SHP77 (cell line): ENCODE results near the gene HLA-DQA2.
"Not testable (repeated sequence)": the region's sequence is repeated elsewhere in the genome, so short reads cannot be mapped to it uniquely, and the experiment has no call there.

Experiments used
- DNase-seq, 2 experiments: peaks; one replicate each; lab custom pipeline; 2025; lab: John Stamatoyannopoulos, UW

The HLA-DQA2 gene

DNA sequence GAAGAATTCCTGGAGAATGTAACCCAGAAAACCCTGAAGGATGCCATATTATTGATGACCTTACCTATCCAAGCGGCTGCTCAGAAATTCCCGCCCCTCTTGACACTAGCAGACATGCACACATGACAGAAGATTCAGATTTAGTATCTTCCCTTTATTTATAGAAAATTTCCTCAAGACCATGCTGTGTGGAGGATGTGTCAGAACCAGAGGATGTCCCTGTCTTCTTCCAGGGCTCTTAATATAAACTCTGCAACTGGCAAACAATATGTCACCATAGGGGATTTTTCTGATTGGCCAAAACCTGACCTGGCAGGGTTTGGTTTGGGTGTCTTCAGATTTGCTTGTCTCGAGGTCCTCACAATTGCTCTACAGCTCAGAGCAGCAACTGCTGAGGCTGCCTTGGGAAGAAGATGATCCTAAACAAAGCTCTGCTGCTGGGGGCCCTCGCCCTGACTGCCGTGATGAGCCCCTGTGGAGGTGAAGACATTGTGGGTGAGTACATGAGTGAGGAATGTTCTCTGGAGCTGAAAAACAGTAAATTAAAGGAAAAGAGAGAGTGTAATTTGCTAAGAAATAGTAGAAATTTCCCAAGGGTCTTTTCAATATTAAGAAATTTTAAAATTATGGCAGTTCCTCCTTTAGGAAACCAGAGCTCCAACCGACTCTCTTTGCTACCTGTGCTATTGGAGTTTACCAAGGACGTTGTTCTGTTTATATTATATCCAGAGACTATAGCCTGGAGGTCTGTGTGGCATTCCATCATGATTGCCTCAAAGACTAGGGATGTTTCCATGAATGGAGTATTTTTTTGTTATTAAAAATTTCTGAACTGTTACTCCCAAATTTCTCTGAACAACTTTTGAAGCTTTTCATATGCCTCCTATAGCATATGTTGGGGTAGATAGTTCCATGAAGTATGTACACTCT, at the start of gene HLA-DQA2:
TSS of gene HLA-DQA2 (plus strand) at position 361 of the 930 bp plus-strand sequence. CDS start at position 414, 53 bp downstream.
- DNase-seq, result no peak

DNA sequence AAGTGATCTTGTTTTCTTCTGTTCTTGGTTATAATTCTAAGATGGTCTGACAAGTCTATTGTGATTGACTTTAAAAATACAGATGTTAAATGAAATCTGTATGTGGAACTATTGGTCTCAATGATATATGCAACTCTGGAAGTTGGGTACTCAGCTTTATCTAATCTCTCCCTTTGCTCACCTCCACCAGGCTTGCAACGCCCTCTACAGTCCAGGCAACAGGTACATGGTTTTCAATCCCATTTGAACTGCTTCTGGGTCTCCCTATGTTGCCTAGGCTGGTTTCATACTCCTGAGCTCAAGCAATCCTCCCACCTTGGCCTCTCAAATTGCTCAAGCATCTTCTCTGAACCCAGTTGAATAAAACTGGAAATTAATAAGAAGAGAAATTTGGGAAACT, 49.2 kb upstream of the HLA-DQA2 start:
- peak in 1 of 2 experiments; percentile 5 for DNase-seq

DNA sequence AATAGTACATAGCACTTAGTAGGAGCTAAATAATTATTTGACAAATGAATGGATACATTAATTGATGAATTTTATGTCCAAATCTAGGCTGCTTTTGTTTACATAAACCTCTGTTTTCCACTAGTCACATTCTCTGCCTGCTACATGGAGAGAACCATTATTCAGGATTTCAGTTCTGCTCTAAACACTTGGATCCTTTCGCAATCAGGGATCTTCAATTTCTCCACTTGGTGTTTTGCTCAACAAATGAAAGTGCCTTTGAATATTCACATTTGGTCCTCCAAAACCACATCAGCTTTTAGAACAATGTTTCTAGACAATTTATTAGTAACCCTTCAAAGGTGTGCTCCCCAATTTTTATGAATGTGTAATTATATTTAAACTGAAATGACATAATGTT, 44.2 kb upstream of the HLA-DQA2 start:
- no peak for DNase-seq

DNA sequence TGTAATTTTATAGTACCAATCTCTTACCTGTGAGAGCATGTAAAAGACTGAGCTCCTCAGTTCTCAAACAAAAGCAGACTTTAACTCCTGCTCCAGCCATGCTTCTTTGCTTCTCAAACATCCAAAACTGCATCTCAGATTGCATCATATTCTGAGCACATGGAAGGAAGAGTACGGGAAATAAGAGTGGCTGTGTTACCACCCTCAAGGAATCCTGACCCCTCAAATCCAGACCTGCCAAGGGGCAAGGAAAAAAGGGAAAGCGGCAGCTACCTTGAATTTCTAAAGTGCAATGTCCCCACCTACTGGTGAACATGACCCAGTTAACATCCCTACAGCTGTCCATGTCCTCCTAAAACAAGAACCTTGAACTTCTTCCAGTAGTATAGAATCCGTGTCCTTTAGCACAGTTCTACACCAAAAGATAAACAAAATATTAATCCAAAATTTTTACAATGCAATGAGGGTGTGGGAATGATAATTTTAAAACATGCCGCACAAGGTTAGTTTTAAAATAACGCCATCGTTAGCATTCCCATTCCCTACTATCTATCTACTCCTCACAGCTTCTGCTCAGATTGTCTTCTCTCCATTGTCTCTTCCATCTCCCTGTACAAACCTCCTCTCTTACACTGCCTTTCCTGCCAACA, 40.7 kb upstream of the HLA-DQA2 start:
- peak; percentile 22 to 64 for DNase-seq

DNA sequence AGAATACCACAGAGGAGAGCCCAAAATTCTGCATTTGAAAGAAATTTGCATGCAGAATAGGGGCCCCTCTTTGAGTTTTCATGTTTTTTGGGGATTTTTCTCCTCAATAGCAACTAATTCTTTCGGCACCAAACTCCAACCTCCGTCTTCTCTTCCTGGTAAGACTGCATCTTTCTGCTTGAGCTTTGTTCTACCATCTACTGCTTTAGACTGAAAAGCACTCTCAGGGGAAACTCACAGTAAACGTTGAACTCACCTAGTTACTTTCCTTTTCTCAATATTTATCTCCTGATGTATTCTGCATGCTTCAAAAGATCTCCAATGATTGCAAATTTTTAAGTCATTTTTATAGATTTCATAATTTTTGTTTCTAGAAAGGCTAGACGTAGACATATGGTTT, 37.8 kb upstream of the HLA-DQA2 start:
- DNase-seq, result no peak

DNA sequence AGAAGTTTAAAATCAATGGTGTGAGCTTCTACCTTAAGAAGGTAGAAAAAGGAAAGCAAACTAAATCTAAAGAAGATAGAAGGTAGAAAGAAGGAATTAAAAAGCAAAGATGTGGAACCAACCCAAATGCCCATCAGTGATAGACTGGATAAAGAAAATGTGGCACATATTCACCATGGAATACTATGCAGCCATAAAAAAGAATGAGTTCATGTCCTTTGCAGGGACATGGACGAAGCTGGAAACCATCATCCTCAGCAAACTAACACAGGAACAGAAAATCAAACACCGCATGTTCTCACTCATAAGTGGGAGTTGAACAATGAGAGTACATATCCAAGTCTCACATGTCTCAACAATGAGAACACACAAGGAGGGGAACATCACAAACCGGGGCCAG, 36.0 kb upstream of the HLA-DQA2 start:
- not testable (repeated sequence) for DNase-seq

DNA sequence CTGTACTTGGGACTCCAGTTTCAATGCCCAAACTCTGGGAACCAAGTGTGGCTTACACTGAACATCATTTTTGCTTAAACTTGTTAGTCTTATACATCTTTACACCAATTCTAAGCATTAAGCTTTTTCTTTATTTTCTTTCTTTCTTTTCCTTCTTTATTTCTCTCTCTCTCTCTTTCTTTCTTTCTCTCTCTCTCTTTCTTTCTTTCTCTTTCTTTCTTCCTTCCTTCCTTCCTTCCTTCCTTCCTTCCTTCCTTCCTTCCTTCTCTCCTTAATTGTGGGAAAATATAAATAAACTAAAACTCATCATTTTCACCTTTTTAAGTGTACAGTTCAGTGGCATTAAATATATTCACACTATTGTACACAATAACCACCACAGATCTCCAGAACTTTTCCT, 31.6 kb upstream of the HLA-DQA2 start:
- DNase-seq, result no peak

DNA sequence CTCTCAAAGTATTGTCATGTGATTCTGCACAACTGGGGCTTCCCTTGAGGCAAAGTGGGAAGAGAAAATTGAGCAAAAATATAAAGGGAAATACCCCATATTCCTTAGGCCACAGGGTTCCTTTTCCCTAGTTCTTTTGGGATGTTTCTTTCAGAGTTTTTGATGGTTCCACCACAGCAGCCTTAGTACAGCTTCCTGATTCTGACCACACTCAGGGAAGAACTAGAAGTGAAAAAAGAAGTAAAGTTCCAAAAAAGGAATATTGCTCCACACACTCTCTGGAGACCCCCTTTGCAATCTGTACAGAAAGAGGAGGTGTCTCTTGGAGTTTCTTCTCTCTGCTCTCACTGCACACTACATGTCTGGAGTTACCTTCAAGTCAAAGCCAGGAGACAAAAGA, 27.9 kb upstream of the HLA-DQA2 start:
- DNase-seq, result no peak

DNA sequence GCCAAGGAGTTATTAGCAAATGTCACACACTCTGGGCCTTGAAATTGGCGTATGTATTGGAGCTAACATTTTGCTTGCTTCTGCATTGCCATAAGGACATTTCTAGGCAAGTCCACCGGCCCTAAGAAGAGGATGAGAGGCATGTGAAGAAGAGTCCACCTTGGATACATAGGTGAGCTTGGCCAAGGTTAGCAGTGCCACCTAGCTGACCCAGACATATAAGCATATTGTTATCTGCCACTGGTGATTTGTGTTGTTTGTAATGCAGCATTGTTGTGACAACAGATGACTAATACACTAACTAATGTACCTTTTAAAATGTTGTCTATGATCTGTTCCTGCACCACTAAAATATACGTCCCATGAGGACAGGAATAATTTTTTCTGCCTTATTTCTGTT, 24.8 kb upstream of the HLA-DQA2 start:
- no peak for DNase-seq

DNA sequence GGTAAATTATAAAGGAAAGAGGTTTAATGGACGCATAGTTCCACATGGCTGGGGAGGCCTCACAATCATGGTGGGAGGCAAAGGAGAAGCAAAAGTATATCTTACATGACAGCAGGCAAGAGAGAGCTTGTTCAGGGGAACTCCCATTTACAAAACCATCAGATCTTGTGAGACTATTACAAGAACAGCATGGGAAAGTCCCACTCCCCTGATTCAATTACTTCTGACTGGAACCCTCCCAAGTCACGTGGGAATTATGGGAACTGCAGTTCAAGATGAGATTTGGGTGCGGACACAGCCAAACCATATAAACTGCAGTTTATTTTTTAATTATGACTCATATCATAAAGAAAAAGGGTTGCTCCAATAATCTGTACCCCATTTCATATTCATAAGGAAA, 22.3 kb upstream of the HLA-DQA2 start:
- DNase-seq, result no peak

DNA sequence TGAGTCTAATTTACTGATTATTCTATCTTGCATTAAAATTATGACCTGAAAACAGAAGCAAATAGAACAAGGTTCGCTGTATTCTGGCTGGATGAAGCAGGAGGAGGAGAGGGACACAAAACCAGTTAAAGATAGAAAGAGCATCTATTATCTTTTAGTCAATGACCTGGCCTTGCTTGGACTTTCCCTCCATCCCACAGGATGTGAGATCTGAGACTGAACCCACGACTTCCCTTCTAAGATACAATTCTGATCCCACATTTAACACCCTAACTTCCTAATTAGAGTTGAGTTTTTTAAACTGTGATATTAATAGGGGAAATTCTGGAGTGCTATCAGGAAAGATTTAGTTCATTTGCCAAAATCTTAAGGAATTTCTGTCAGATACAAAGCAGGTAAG, 3.1 kb upstream of the HLA-DQA2 start:
- DNase-seq, result no peak

DNA sequence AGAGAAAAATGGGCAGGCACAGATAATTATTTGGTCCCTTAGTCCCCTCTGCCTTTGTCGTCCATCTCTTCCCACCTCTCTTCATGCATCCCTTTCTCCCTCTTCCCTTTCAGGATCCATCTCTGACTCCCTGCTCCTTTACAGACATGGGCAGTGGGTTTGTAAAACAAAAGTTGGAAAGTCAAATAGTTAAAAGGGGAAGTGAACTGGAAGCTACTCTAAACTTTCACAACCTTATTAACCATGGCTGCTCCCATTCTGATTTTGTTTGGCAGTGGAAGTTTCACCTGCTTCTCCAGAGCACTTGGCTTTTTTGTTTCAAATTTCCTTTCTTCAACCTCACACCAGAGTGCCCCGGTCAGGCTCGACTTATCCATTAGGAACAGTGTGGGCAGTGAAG, 1.2 kb downstream of the HLA-DQA2 start:
- no peak for DNase-seq

DNA sequence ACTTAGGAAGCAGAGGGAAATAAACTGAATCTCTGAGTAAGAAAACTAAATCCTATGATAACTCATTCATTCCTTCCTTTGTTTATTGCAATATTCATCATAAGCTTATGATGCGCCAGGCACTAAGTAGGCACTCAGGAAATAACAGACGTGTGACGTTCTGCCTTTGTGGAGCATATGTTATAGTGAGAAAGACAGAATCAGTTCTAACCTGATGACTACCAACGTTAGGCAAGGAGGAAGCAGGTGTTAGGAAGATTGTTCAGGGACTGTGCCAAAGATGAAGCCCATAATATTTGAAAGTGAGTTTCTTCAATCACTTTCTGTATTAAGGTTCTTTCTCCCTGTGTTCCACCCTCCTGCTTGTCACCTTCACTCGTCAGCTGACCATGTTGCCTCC, 3.6 kb downstream of the HLA-DQA2 start:
- no peak for DNase-seq

DNA sequence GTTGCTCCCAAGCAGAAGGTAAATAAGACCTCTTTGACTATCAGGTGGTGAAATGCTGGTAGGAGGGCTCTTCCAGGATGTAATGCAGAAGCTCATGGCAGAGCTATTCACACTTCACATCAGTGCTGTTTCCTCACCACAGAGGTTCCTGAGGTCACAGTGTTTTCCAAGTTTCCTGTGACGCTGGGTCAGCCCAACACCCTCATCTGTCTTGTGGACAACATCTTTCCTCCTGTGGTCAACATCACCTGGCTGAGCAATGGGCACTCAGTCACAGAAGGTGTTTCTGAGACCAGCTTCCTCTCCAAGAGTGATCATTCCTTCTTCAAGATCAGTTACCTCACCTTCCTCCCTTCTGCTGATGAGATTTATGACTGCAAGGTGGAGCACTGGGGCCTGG, 4.5 kb downstream of the HLA-DQA2 start:
- not testable (repeated sequence) for DNase-seq

DNA sequence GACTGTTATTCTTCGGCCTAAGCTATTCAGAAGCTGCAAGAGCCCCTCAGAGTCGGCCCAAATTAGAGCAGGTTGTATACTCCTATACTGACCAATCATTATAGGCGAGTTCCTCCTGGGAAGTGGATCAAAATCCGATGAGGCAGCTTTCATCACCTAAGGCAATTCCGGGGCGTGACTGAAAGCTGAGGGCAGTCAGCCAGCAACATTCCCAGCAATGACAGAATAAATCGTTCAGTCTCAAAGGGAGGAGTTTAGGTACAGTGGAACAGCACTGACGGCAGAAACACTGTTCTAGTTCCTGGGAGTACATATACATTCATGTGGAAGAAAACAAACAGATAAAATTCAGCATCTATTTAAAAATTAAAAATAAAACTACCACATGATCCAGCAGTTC, 11.4 kb downstream of the HLA-DQA2 start:
- no peak for DNase-seq

DNA sequence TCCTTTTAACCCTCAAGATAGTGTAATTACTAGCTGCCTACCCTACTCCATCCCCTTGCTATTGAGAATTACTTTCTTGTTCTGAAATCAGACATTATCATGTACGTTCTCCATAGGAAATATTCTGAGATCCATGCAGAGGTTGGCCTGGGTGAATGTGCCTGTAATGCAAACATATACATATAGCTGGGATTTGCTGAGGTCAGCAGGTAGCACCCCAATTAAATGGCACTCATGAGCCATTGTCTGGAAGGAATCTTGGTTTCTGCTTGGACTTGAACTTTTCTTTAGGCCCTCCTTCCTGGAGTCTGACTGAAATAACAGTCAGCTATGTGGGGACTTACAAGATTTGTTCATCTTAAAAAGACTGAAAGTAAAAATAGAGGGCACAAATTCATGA, 18.5 kb downstream of the HLA-DQA2 start:
- DNase-seq, result no peak

DNA sequence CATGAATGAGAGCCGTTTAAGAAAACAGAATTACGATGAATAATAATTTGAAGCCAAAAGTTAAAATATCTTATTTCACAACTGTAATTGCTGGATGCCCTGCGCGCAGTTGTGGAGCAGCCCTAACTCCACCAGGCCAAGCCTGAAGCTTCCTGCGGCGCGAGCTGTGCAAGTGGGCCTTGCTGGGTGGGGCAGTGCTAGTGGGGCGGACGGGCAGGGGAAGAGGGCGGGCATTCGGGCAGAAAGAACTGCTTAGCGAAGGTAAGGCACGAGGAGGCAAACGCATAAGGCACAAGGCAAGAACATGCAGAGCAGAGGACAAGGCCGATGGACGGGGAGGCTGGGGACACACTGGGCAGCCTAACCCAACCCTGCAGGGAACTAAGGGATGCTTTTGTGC, 19.9 kb downstream of the HLA-DQA2 start:
- no peak for DNase-seq

DNA sequence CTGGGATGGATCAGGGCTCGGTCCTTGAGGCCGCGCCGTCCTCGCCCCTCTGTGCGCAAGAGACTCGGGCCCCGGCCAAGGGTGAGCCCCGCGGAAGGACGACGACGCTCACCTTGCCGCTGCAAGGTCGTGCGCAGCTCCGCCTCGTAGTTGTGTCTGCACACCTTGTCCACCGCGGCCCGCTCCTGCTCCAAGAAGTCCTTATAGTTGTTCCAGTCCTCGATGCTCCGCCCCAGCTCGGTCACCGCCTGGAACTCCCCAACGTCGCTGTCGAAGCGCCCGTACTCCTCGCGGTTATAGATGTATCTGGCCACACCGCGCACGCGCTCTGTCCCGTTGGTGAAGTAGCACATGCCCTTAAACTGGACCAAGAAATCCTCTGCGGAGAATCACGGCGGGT, 20.4 kb downstream of the HLA-DQA2 start:
- DNase-seq, result no peak

DNA sequence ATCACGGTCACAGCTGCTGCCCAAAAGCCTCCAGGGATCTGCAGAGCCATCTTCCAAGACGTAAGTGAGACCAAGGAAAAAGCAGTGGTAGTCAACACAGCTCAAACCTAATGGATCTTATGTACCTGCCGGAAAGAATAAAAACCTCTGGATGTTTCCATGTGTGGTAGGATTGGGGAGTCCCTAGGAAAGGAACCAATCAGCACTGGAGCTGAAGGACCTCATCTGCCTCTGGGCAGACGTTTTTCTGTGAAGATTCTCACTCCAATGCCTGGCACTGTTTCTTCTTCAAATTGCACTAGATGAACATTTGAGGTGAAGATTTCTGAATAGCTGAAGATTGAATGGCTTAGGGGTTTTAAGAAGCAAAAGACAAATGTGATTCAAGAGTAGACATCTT, 22.2 kb downstream of the HLA-DQA2 start, which contains the start of gene HLA-DQB2:
TSS of gene HLA-DQB2 (minus strand) at position 112 of the 400 bp plus-strand sequence. CDS start at position 50, 62 bp downstream.
- no peak for DNase-seq

DNA sequence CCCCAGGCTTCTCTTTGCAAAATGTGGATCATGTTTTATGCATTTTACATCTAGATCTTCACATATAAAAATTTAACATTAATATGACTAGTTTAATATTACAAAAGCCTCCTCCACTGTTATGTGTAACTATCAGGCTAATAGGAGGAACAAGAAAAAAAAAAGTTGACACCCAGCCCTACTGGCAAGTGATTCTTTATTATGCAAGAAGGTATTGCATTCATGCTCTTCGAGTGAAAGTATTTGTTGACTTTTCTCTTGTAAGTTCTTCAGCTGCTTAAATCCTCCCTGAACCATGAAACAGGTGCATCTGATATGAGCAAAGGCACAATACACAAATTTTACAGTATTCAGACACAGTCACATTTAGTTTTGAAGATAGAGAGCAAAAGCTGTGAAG, 22.9 kb downstream of the HLA-DQA2 start:
- DNase-seq, result no peak

DNA sequence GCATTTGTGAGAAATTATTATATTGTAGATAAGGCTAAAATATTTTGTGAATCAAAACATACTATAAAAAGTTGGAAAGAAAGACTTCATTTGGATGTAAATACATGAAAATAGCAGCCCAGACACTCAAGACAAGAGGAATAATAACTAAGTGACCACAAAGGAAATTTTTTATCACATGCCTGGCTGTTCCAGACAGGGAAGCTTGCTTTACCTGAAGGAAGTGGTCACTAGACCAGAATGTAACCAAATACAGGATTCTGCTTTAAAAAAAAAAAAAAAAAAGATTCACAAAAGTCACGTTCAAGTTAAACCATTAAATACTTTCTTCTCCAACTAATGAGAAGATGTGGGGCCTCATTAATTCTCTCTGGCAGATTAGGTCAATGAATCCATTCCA, 31.5 kb downstream of the HLA-DQA2 start:
- DNase-seq, result no peak

DNA sequence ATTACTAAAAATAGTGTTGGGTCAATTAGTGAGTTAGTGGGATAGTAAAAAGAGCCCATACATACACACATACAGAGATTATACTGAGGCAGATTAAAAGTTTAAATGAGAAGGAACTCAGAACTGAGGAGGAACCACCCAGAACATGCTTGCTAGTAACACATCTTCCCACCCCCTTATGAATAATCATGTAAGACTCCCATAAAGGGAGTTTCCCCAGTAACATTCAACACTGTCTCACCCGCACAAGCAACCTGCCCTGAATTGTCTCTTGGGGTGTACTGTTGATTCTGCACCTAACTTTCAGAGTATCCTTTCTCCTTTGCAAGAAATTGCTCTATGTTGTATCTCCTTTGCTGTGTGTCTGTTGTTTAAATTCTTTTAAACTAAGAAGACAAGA, 33.2 kb downstream of the HLA-DQA2 start:
- no peak for DNase-seq

DNA sequence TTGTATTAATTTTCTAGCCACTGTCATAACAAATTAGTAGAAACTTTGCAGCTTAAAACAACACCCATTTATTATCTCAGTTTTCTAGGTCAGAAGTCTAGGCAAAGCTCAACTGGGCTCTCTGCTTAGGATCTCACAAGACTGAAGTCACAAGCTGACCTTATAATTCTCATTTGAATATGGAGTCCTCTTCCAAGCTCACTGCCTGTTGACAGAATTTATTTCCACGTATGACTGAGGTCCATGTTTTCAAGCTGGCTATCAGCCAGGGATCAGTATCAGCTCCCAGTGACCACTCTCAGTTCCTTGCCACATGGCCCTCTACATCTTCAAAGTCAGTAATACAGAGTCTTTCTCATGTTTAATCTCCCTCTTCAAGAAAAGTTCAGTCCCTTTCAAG, 33.9 kb downstream of the HLA-DQA2 start:
- DNase-seq, result no peak
